Testis (tissue), 3 donors: ENCODE results near the gene WIPF1. TPM values are rescaled to one million over a fixed set of nuclear protein-coding genes. Genes with fewer than 3 reads are reported as not detected.

Source experiments
- DNase-seq: peaks from one replicate; pipeline ENCODE4 v3.0.0-alpha.2; 2019
- H3K27ac ChIP-seq, 2 donors: fragments of 200-600 bp; sonication (generic); one replicate each; pipeline ENCODE4 v1.5.1; 2019
- H3K27me3 ChIP-seq: fragments of 200-600 bp; sonication (generic); one replicate; pipeline ENCODE4 v1.5.1; 2019
- H3K36me3 ChIP-seq: fragments of 200-600 bp; sonication (generic); one replicate; pipeline ENCODE4 v1.5.1; 2017; ENCODE audit warnings: low read depth; ENCODE audit errors: missing control alignments
- H3K4me1 ChIP-seq: fragments of 200-600 bp; sonication (generic); one replicate; pipeline ENCODE4 v1.5.1; 2019
- H3K4me3 ChIP-seq, 2 donors: fragments of 200-600 bp; sonication (generic); one replicate each; pipeline ENCODE4 v1.5.1; 2017 to 2019
- H3K9me3 ChIP-seq: fragments of 200-600 bp; sonication (generic); one replicate; pipeline ENCODE4 v1.5.1; 2017
- CTCF ChIP-seq, 3 experiments: fragments of 450-650 bp in 2 of 3; fragments of 200-600 bp in 1 of 3; sonication (generic) in 1 of 3; IDR thresholded peaks; one replicate each; pipeline ENCODE4 v1.5.1; 2016 to 2019; ENCODE audit warnings: antibody characterized with exemption in 3 of 3, mild to moderate bottlenecking in 2 of 3, moderate library complexity in 1 of 3
- POLR2A ChIP-seq: fragments of 450-650 bp; IDR thresholded peaks from one replicate; pipeline ENCODE4 v1.6.1; 2017; ENCODE audit warnings: antibody characterized with exemption, mild to moderate bottlenecking, moderate library complexity
- WGBS, 2 donors: methylation state at CpG; one replicate each; pipeline ENCODE4 v1.1.5; 2018; 5-methylcytosine and 5-hydroxymethylcytosine counted together
- intact Hi-C: fragments of 100-400 bp; cut with DNase I; formaldehyde crosslinking; loops from one replicate; pipeline ENCODE4 v1.15.1; 2023; ENCODE audit warnings: low total_unique reads
- polyA plus RNA-seq: library from polyadenylated mRNA; stranded (reverse); fragments of 350-450 nt; fragmentation: Illumina TruSeq; extraction: RNeasy Lipid Tissue Mini Kit (QIAGEN cat#74804); gene quantifications from one replicate; pipeline ENCODE4 v1.2.3, GENCODE V29; 2014; ENCODE audit warnings: low read depth, low replicate concordance; ENCODE audit not compliant: insufficient read depth
- total RNA-seq, 2 donors: library from RNA; depleted of rRNA; stranded (reverse); fragments of >200 nt; gene quantifications; one replicate each; pipeline ENCODE4 v1.2.3, GENCODE V29; 2016

Gene WIPF1
- total and polyA plus RNA-seq, 3 donors from 2014 or later, result 8.5 to 16.9 (median 11.1) TPM

GRCh38 chr2:174617718-174618117 lies 20.1 kb upstream of the WIPF1 start:
- H3K9me3 ChIP-seq, result no peaks in the 10 kb centered on the region
- no peak overlapping the region for H3K4me3 ChIP-seq
- no peaks in the 10 kb centered on the region for H3K27me3 ChIP-seq
- H3K4me1 ChIP-seq, result peaks cover 7% of the 10 kb centered on the region
- no peak for TF ChIP-seq CTCF (IDR thresholded peaks at IDR 0.05)
- TF ChIP-seq POLR2A, result no peak
- no peak for DNase-seq
- no peak overlapping the region for H3K27ac ChIP-seq
- intact Hi-C loops, result no loop called here
- WGBS, 2 donors, result 82 to 87% methylated on average over 3 of the region's 3 CpGs
- H3K36me3 ChIP-seq, result no peaks in the 10 kb centered on the region

- Histone ChIP-seq H3K27me3 (no peaks in the 10 kb centered on the region), H3K36me3 (no peaks in the 10 kb centered on the region), H3K4me1 (peaks cover 7% of the 10 kb centered on the region), H3K27ac (no peak overlapping the region), H3K4me3 (no peak overlapping the region), H3K9me3 (no peaks in the 10 kb centered on the region)
- WGBS, 2 donors, result 83 to 94% methylated on average over 2 of the region's 2 CpGs
- no peak for DNase-seq
- intact Hi-C loops, result no loop called here
- TF ChIP-seq POLR2A, result no peak
- no peak for TF ChIP-seq CTCF (IDR thresholded peaks at IDR 0.05)
Observed at GRCh38 chr2:174617120-174617519, 19.5 kb upstream of the WIPF1 start.

GRCh38 chr2:174615871-174616436 lies 18.4 kb upstream of the WIPF1 start:
- intact Hi-C loops, result no loop called here
- Histone ChIP-seq H3K4me3 (no peak overlapping the region), H3K27ac (no peak overlapping the region), H3K27me3 (no peaks in the 10 kb centered on the region), H3K4me1 (peaks cover 7% of the 10 kb centered on the region), H3K36me3 (no peaks in the 10 kb centered on the region), H3K9me3 (no peaks in the 10 kb centered on the region)
- WGBS, 2 donors, result 58 to 68% methylated on average over 4 of the region's 4 CpGs
- DNase-seq, result no peak
- TF ChIP-seq CTCF (IDR thresholded peaks at IDR 0.05) (no peak), POLR2A (no peak)

- Histone ChIP-seq H3K4me1 (peaks cover 7% of the 10 kb centered on the region), H3K27ac (no peak overlapping the region), H3K9me3 (no peaks in the 10 kb centered on the region), H3K36me3 (no peaks in the 10 kb centered on the region), H3K27me3 (no peaks in the 10 kb centered on the region), H3K4me3 (no peak overlapping the region)
- DNase-seq, result no peak
- intact Hi-C loops, result no loop called here
- WGBS, 2 donors, result 88 to 91% methylated on average over 4 of the region's 4 CpGs
- no peak for TF ChIP-seq CTCF (IDR thresholded peaks at IDR 0.05)
Observed at GRCh38 chr2:174614261-174614660, 16.7 kb upstream of the WIPF1 start.

- intact Hi-C loops, result no loop called here
Observed at GRCh38 chr2:174613531-174613930, 15.9 kb upstream of the WIPF1 start.

More at GRCh38 chr2:174613531-174613930, 15.9 kb upstream of the WIPF1 start:
- Histone ChIP-seq H3K9me3 (no peaks in the 10 kb centered on the region), H3K4me1 (peaks cover 7% of the 10 kb centered on the region), H3K27ac (no peak overlapping the region), H3K4me3 (no peak overlapping the region), H3K27me3 (no peaks in the 10 kb centered on the region), H3K36me3 (no peaks in the 10 kb centered on the region)
- no peak for TF ChIP-seq CTCF (IDR thresholded peaks at IDR 0.05)
- DNase-seq, result no peak
- WGBS, 2 donors, result 83 to 94% methylated on average over 2 of the region's 2 CpGs
